WTC11 (cell line): ENCODE data around the gene SLC6A9.

Experiments
- ATF6 ChIP-seq: sonication (generic); formaldehyde crosslinking; IDR thresholded peaks from 2 replicates; pipeline ENCODE4 v1.8.1; 2023; ENCODE audit warnings: mild to moderate bottlenecking, missing genetic modification reagents
- CTCF ChIP-seq: fragments of 200-600 bp; IDR thresholded peaks from 2 replicates; pipeline ENCODE4 v1.8.0; 2022; ENCODE audit warnings: antibody characterized with exemption
- SMAD3 ChIP-seq: sonication (generic); formaldehyde crosslinking; IDR thresholded peaks from 2 replicates; pipeline ENCODE4 v1.8.0; 2022; ENCODE audit warnings: missing genetic modification reagents, mild to moderate bottlenecking, borderline replicate concordance
- USF2 ChIP-seq: sonication (generic); formaldehyde crosslinking; IDR thresholded peaks from 2 replicates; pipeline ENCODE4 v1.8.1; 2023; ENCODE audit warnings: mild to moderate bottlenecking, missing genetic modification reagents, moderate library complexity
- TF ChIP-seq, protein P1 (sequence below): sonication (generic); formaldehyde crosslinking; IDR thresholded peaks from 2 replicates; pipeline ENCODE4 v1.8.0; 2022; ENCODE audit warnings: mild to moderate bottlenecking, missing genetic modification reagents
- TF ChIP-seq, protein P2 (sequence below): sonication (generic); formaldehyde crosslinking; IDR thresholded peaks from 2 replicates; pipeline ENCODE4 v1.8.1; 2023; ENCODE audit warnings: mild to moderate bottlenecking, moderate library complexity, missing genetic modification reagents

DNA sequence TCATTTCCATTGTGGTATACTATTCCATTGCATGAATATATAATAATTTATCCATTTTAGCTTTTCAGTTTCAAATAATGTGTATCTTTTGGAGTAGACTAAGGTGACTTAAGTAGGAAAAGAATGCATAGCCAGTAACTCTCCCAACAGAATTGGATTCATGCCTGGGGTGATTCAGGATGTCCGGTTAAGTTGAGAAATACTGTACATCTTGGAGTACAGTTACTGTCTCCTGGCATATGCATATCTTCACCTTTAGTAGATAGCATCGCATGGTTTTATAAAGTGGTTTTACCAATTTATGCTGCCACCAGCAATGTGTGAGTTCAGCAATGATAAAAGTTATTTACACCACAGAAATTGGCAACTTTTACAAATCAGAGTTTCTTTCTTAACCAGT lies 18.6 kb upstream of the SLC6A9 start:
- TF ChIP-seq CTCF = no peak
- no peak for TF ChIP-seq ATF6
- TF ChIP-seq, protein P1, sequence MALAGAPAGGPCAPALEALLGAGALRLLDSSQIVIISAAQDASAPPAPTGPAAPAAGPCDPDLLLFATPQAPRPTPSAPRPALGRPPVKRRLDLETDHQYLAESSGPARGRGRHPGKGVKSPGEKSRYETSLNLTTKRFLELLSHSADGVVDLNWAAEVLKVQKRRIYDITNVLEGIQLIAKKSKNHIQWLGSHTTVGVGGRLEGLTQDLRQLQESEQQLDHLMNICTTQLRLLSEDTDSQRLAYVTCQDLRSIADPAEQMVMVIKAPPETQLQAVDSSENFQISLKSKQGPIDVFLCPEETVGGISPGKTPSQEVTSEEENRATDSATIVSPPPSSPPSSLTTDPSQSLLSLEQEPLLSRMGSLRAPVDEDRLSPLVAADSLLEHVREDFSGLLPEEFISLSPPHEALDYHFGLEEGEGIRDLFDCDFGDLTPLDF = no peak
- TF ChIP-seq USF2 (CRISPR knock-in tag) = no peak
- TF ChIP-seq SMAD3 (CRISPR knock-in tag) = no peak
- TF ChIP-seq, protein P2, sequence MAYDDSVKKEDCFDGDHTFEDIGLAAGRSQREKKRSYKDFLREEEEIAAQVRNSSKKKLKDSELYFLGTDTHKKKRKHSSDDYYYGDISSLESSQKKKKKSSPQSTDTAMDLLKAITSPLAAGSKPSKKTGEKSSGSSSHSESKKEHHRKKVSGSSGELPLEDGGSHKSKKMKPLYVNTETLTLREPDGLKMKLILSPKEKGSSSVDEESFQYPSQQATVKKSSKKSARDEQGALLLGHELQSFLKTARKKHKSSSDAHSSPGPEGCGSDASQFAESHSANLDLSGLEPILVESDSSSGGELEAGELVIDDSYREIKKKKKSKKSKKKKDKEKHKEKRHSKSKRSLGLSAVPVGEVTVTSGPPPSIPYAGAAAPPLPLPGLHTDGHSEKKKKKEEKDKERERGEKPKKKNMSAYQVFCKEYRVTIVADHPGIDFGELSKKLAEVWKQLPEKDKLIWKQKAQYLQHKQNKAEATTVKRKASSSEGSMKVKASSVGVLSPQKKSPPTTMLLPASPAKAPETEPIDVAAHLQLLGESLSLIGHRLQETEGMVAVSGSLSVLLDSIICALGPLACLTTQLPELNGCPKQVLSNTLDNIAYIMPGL = no peak
